Calu3 (cell line): ENCODE results near the gene ADAMTS18. TPM values are rescaled to one million over a fixed set of nuclear protein-coding genes. Genes with fewer than 3 reads are reported as not detected.

Source experiments
- Bru-seq: library from RNA; stranded (reverse); fragments of 400-500 nt; gene quantifications from one replicate; lab custom pipeline; 2021; lab: Mats Ljungman, UMichigan
- BruChase-seq, 2 experiments: library from RNA; stranded (reverse); fragments of 400-500 nt; gene quantifications; one replicate each; lab custom pipeline; 2021; lab: Mats Ljungman, UMichigan
- BruUV-seq: library from RNA; stranded (reverse); fragments of 400-500 nt; replicated peaks from 2 replicates; lab custom pipeline; 2021; lab: Mats Ljungman, UMichigan
- CTCF ChIA-PET: fragments of 300-600 bp; sonication (Branson Sonifier 250); formaldehyde crosslinking; loops from one replicate; lab custom pipeline; 2022; ENCODE audit warnings: antibody characterized with exemption; lab: Charles Lee
- DNase-seq: peaks from one replicate; pipeline ENCODE4 v3.0.0; 2022
- H3K27ac Mint-ChIP-seq: one replicate; pipeline ENCODE4 v1.8.0; 2022; ENCODE audit warnings: mixed read lengths; ENCODE audit not compliant: unreplicated experiment
- H3K27me3 Mint-ChIP-seq: one replicate; pipeline ENCODE4 v1.8.0; 2022; ENCODE audit warnings: mixed read lengths; ENCODE audit not compliant: unreplicated experiment
- H3K36me3 Mint-ChIP-seq: one replicate; pipeline ENCODE4 v1.8.0; 2022; ENCODE audit warnings: mild to moderate bottlenecking, moderate library complexity, mixed read lengths; ENCODE audit not compliant: insufficient read depth, unreplicated experiment
- H3K4me1 Mint-ChIP-seq: one replicate; pipeline ENCODE4 v1.8.0; 2022; ENCODE audit warnings: mild to moderate bottlenecking, low read depth, mixed read lengths; ENCODE audit not compliant: unreplicated experiment
- H3K4me3 Mint-ChIP-seq: one replicate; pipeline ENCODE4 v1.8.0; 2022; ENCODE audit warnings: mild to moderate bottlenecking, low read depth, moderate library complexity, mixed read lengths; ENCODE audit not compliant: unreplicated experiment
- H3K9me3 Mint-ChIP-seq: one replicate; pipeline ENCODE4 v1.8.0; 2022; ENCODE audit warnings: low read depth, mixed read lengths; ENCODE audit not compliant: unreplicated experiment
- CTCF ChIP-seq: fragments of 200-600 bp; IDR thresholded peaks from one replicate; pipeline ENCODE4 v1.8.0; 2022; ENCODE audit warnings: antibody characterized with exemption; ENCODE audit not compliant: unreplicated experiment
- intact Hi-C: fragments of 100-400 bp; cut with micrococcal nuclease; formaldehyde crosslinking; loops from one replicate; pipeline ENCODE4 v1.10.0; 2022; ENCODE audit not compliant: unreplicated experiment
- long read RNA-seq: library from polyadenylated mRNA; stranded (forward); transcript quantifications from one replicate; pipeline ENCODE4 v2.0.0, GENCODE V29; 2022
- total RNA-seq: library from RNA; stranded (reverse); gene quantifications from 2 replicates; pipeline ENCODE4 v1.2.3, GENCODE V29; 2022

The ADAMTS18 gene
- not detected in 2 replicates for total RNA-seq
- Bru-seq, nascent RNA, result percentile 2 among the genes with signal in this experiment
- BruChase-seq, experiment 1, labeled RNA remaining after a 6-hour chase, result not detected
- percentile 0 among the genes with signal in this experiment for BruChase-seq, experiment 2, labeled RNA remaining after a 2-hour chase
- long read RNA-seq, result 0 reads

GRCh38 chr16:77434530-77435271, at the start of gene ADAMTS18:
Gene ADAMTS18, minus strand, starts transcription at chr16:77435034. Its CDS starts 339 bp downstream, at chr16:77434695.
- Mint-ChIP-seq H3K27me3 (peaks cover 85% of the 10 kb centered on the region), H3K36me3 (no peaks in the 10 kb centered on the region), H3K4me1 (no peaks in the 10 kb centered on the region), H3K27ac (no peak within 1 kb of the TSS), H3K4me3 (no peak within 1 kb of the TSS), H3K9me3 (no peaks in the 10 kb centered on the region)
- no peak for TF ChIP-seq CTCF
- no peak for DNase-seq
- CTCF ChIA-PET, result no interaction called here
- no TSS peak for BruUV-seq
- intact Hi-C loops, result no loop called here

- H3K27me3 Mint-ChIP-seq, result peaks cover 75% of the 10 kb centered on the region
- TF ChIP-seq CTCF, result no peak
- H3K4me1 Mint-ChIP-seq, result no peaks in the 10 kb centered on the region
- CTCF ChIA-PET, result no interaction called here
- no peaks in the 10 kb centered on the region for H3K9me3 Mint-ChIP-seq
- no peak overlapping the region for H3K27ac Mint-ChIP-seq
- H3K36me3 Mint-ChIP-seq, result no peaks in the 10 kb centered on the region
- no peak for DNase-seq
- BruUV-seq, result no TSS peak
- no peak overlapping the region for H3K4me3 Mint-ChIP-seq
- intact Hi-C loops, result no loop called here
Observed at GRCh38 chr16:77480681-77481315, 46.0 kb upstream of the ADAMTS18 start.

- H3K36me3 Mint-ChIP-seq, result no peaks in the 10 kb centered on the region
- H3K27ac Mint-ChIP-seq, result no peak overlapping the region
- CTCF ChIA-PET, result no interaction called here
- H3K9me3 Mint-ChIP-seq, result no peaks in the 10 kb centered on the region
- intact Hi-C loops, result no loop called here
- no peak for DNase-seq
- no peak for TF ChIP-seq CTCF
- no peak overlapping the region for H3K4me3 Mint-ChIP-seq
- H3K4me1 Mint-ChIP-seq, result no peaks in the 10 kb centered on the region
- peaks cover 82% of the 10 kb centered on the region for H3K27me3 Mint-ChIP-seq
- BruUV-seq, result no TSS peak
Observed at GRCh38 chr16:77472262-77472661, 37.4 kb upstream of the ADAMTS18 start.

- no peak for TF ChIP-seq CTCF
- no peaks in the 10 kb centered on the region for H3K4me1 Mint-ChIP-seq
- H3K36me3 Mint-ChIP-seq, result no peaks in the 10 kb centered on the region
- no TSS peak for BruUV-seq
- CTCF ChIA-PET, result no interaction called here
- DNase-seq, result no peak
- H3K4me3 Mint-ChIP-seq, result no peak overlapping the region
- intact Hi-C loops, result no loop called here
- no peak overlapping the region for H3K27ac Mint-ChIP-seq
- H3K27me3 Mint-ChIP-seq, result peaks cover 93% of the 10 kb centered on the region
- H3K9me3 Mint-ChIP-seq, result no peaks in the 10 kb centered on the region
Observed at GRCh38 chr16:77470851-77471250, 36.0 kb upstream of the ADAMTS18 start.
